Right lobe of liver (tissue), 6 donors: ENCODE measurements around the gene ASXL1. TPM values are rescaled to one million over a fixed set of nuclear protein-coding genes. Genes with fewer than 3 reads are reported as not detected.

Experiments used
- ATAC-seq, 4 donors: fragments of 200-7000 bp; cut with Tn5 transposase; one replicate each; pipeline ENCODE4 v1.9.1; 2020; ENCODE audit warnings: mild to moderate bottlenecking in 4 of 4, moderate library complexity in 4 of 4
- DNase-seq, 3 donors: peaks; one replicate each; pipeline ENCODE4 v3.0.0-alpha.2; 2020
- H3K27ac ChIP-seq, 3 donors: fragments of 200-600 bp; one replicate each; pipeline ENCODE4 v1.8.0; 2022
- H3K27me3 ChIP-seq, 2 donors: fragments of 200-600 bp; one replicate each; pipeline ENCODE4 v1.8.0; 2022
- H3K36me3 ChIP-seq, 4 donors: fragments of 200-600 bp; sonication (generic) in 1 of 4; one replicate each; pipeline versions ENCODE4 v1.5.1 to v1.8.0; 2017 to 2022; ENCODE audit warnings: control low read depth in 1 of 4
- H3K4me1 ChIP-seq, 4 donors: fragments of 200-600 bp; sonication (generic) in 1 of 4; one replicate each; pipeline versions ENCODE4 v1.5.1 to v1.8.0; 2017 to 2022; ENCODE audit warnings: control low read depth in 1 of 4
- H3K4me3 ChIP-seq, 3 donors: fragments of 200-600 bp; one replicate each; pipeline ENCODE4 v1.8.0; 2022
- H3K9me3 ChIP-seq, 4 donors: fragments of 200-600 bp; sonication (generic) in 1 of 4; one replicate each; pipeline versions ENCODE4 v1.5.1 to v1.8.0; 2017 to 2022; ENCODE audit warnings: control low read depth in 1 of 4
- CTCF ChIP-seq, 4 donors: fragments of 200-600 bp in 3 of 4; fragments of 450-650 bp in 1 of 4; IDR thresholded peaks; one replicate each; pipeline versions ENCODE4 v1.5.1 to v1.8.0; 2016 to 2022; ENCODE audit warnings: antibody characterized with exemption in 4 of 4, mild to moderate bottlenecking in 2 of 4
- POLR2A ChIP-seq: fragments of 450-650 bp; IDR thresholded peaks from one replicate; pipeline ENCODE4 v1.6.1; 2017; ENCODE audit warnings: antibody characterized with exemption, mild to moderate bottlenecking
- WGBS: methylation state at CpG from one replicate; pipeline ENCODE4 v1.1.6; 2018; ENCODE audit warnings: low coverage, low lambda C conversion rate; ENCODE audit not compliant: insufficient coverage; ENCODE audit errors: missing lambda C conversion rate; 5-methylcytosine and 5-hydroxymethylcytosine counted together
- intact Hi-C, 2 donors: fragments of 100-400 bp; cut with DNase I; formaldehyde crosslinking; loops; one replicate each; pipeline versions ENCODE4 v1.11.2 to v1.14.1; 2022
- total RNA-seq, 6 experiments: library from RNA; depleted of rRNA in 2 of 6; stranded (reverse); fragments of >200 nt in 2 of 6; fragmentation: NEBNext Ultra II Directional in 3 of 6; extraction: Animal tissue kit (Norgen Biotek cat#: 25700) in 3 of 6; gene quantifications; one replicate each; pipeline versions ENCODE4 v1.1.0 to v1.2.4, GENCODE V29; 2016 to 2023
- donor health status: DM: no; HTN: yes; CAD: no.
- donor health status: DM: no; HTN: no; CAD: no.
- donor health status: DM: no; HTN: no; CAD: no.
- donor health status: DM: no; HTN: yes; CAD: no.
- donor health status: DM: no; HTN: yes; CAD: no.

Gene ASXL1
- total RNA-seq, 6 experiments from 2014 or later = 18.9 to 41.8 (median 26.0) TPM

DNA sequence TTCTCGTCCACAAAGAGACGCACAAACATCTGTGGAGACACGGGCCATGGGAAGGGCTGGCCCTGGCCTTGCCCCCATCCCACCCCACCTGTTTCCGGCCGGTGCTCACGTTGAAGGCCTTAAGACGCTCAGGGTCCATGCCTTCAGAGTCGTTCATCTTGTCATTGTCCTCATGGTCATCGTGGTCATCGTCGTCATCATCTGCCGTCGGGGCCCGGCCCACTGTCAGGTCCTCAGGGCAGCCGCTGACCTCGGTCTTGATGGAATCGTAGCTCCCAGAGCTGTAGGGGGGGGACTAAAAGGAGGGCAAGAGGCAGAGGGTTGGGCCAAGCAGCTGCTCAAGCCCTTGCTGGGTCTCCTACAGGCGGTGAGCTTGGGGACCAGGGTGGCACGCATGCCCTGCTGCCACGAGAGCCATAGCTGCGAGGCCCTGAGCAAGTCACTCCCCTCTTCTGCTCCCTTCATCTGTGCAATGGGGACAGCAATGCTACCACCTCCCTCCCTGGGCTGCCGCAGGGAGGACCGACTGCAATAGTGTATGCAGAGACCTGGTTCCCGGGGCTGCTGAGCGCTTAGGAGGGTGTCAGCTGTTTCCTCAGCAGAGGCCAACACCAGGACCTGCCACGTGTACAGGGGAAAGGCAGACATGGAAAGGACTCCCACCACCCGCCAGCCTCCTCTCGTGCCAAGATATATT is 95.5 kb downstream of the ASXL1 start:
- Histone ChIP-seq H3K27me3 (no peaks in the 10 kb centered on the region), H3K36me3 (peaks cover 0 to 14% (median 2%) of the 10 kb centered on the region in 4 donors), H3K9me3 (no peaks in the 10 kb centered on the region), H3K27ac (no peak overlapping the region), H3K4me3 (no peak overlapping the region), H3K4me1 (peaks cover 0 to 3% (median 0%) of the 10 kb centered on the region in 4 donors)
- ATAC-seq = no peak
- WGBS = 93% methylated on average over 13 of the region's 28 CpGs
- intact Hi-C loops = loop anchor here (10.0 kb wide), 2 partner anchors 99 to 119 kb away; partner anchors contain the start of gene ASXL1 (in 1 of the 2)
- DNase-seq = peak in 1 of 3 donors; percentile 41
- TF ChIP-seq POLR2A (no peak), CTCF (IDR thresholded peaks at IDR 0.05) (no peak)

DNA sequence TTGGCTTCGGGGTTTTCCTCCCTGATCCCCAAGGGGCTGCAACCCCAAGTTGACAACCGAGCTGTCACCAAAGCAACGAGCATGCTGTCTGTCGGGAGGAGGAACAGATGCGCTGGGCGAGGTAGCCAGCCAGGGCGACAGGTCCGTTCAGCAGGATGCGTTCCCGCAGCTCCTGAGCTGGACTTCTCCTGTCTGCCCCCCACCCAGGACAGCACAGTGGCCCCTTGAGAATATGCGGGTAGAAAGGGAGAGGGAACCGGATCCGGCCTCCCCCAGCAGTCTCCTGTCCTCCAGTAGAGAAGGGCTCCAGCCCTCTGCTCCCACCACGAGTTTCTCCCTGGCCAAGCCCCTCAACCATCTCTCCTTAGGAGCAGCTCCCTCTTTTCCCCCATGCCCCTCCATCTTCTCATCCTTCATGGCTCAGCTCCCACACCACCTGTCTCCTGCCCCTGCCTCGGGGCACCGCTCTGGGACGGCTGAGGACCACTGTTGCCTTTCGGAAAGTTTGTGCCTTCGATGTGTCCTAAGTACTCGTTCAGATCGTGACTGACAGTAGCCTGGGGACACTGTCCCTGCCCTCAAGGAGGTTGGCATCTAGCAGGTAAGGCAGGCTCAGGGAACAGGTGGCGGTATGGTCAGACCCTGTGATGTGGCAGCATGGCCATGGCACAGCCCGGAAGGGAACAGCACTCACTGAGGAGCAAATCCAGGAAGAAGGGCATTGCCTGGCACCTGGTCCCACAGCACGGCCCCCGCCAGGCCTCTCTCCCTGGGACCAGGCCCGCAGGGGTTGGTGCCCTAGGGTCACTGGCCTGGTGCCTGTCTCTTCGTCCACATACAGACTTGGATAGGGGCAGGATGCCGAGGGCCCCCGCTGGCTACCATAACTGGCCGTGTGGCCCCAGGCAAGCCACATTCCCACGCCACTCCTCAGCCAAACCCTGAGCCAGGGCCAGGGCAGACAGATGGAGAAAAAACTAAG is 96.3 kb downstream of the ASXL1 start:
- no peak overlapping the region for H3K27ac ChIP-seq
- ATAC-seq (no peak), DNase-seq (peak in 1 of 3 donors; percentile 41)
- H3K9me3 ChIP-seq = no peaks in the 10 kb centered on the region
- peaks cover 0 to 3% (median 0%) of the 10 kb centered on the region in 4 donors for H3K4me1 ChIP-seq
- H3K36me3 ChIP-seq = peaks cover 0 to 14% (median 2%) of the 10 kb centered on the region in 4 donors
- intact Hi-C loops = loop anchor here (10.0 kb wide), 2 partner anchors 100 to 120 kb away; partner anchors contain the start of gene ASXL1 (in 1 of the 2)
- WGBS = 84% methylated on average over 11 of the region's 31 CpGs
- TF ChIP-seq POLR2A (no peak), CTCF (IDR thresholded peaks at IDR 0.05) (no peak)
- H3K4me3 ChIP-seq = no peak overlapping the region
- no peaks in the 10 kb centered on the region for H3K27me3 ChIP-seq

GRCh38 chr20:32455171-32455900 is 97.2 kb downstream of the ASXL1 start:
- Histone ChIP-seq H3K27me3 (no peaks in the 10 kb centered on the region), H3K4me3 (no peak overlapping the region), H3K27ac (no peak overlapping the region), H3K4me1 (peaks cover 0 to 3% (median 0%) of the 10 kb centered on the region in 4 donors), H3K9me3 (no peaks in the 10 kb centered on the region), H3K36me3 (peaks cover 0 to 14% (median 2%) of the 10 kb centered on the region in 4 donors)
- WGBS = 91% methylated on average over 4 of the region's 12 CpGs
- ATAC-seq (no peak), DNase-seq (no peak)
- no peak for TF ChIP-seq POLR2A
- TF ChIP-seq CTCF (IDR thresholded peaks at IDR 0.05) = no peak
- intact Hi-C loops = loop anchor here (10.0 kb wide), 2 partner anchors 101 to 121 kb away; partner anchors contain the start of gene ASXL1 (in 1 of the 2)
